ENCODE measurements around the gene BEND7.
"Not testable (repeated sequence)": the region's sequence is repeated elsewhere in the genome, so short reads cannot be mapped to it uniquely, and the experiment has no call there.

BEND7 gene

GRCh38 chr10:13404305-13404759 is 124.5 kb downstream of the BEND7 start:
- H3K4me2 ChIP-seq (ENCODE audit: low read length): no peak overlapping the region
- no peaks in the 10 kb centered on the region for H3K27me3 ChIP-seq (ENCODE audit: control insufficient read depth, low read length)
- H4K20me1 ChIP-seq (ENCODE audit: control insufficient read depth, insufficient read depth, low read depth, low read length): no peaks in the 10 kb centered on the region
- TF ChIP-seq CTCF (IDR thresholded peaks at IDR 0.05; ENCODE audit: low read depth, low read length, poor library complexity, severe bottlenecking): no peak
- no peak for TF ChIP-seq EZH2phosphoT487 (IDR thresholded peaks at IDR 0.05; ENCODE audit: borderline replicate concordance, low read length)
- H3K27ac ChIP-seq (ENCODE audit: low read depth, low read length): no peak overlapping the region
- no peak overlapping the region for H3K4me3 ChIP-seq (ENCODE audit: low read length)
- no peaks in the 10 kb centered on the region for H3K36me3 ChIP-seq (ENCODE audit: control insufficient read depth, low read length)
- H3F3A ChIP-seq (ENCODE audit: control insufficient read depth, insufficient read depth): no peaks in the 10 kb centered on the region
- no peaks in the 10 kb centered on the region for H3K9me3 ChIP-seq (ENCODE audit: control insufficient read depth, insufficient read depth, low read length)
- H3K79me2 ChIP-seq (ENCODE audit: control insufficient read depth, low read length): no peaks in the 10 kb centered on the region
- H3K9me2 ChIP-seq (replicated peaks; ENCODE audit: control insufficient read depth, low read length): no peaks in the 10 kb centered on the region
- H3K4me1 ChIP-seq (ENCODE audit: control insufficient read depth, low read length): no peaks in the 10 kb centered on the region

- H3K4me1 ChIP-seq (ENCODE audit: control insufficient read depth, low read length); H4K20me1 ChIP-seq (ENCODE audit: control insufficient read depth, insufficient read depth, low read depth, low read length); H3K27me3 ChIP-seq (ENCODE audit: control insufficient read depth, low read length); H3K36me3 ChIP-seq (ENCODE audit: control insufficient read depth, low read length); H3K4me2 ChIP-seq (ENCODE audit: low read length); H3F3A ChIP-seq (ENCODE audit: control insufficient read depth, insufficient read depth); H3K4me3 ChIP-seq (ENCODE audit: low read length); H3K9me3 ChIP-seq (ENCODE audit: control insufficient read depth, insufficient read depth, low read length); H3K9me2 ChIP-seq (replicated peaks; ENCODE audit: control insufficient read depth, low read length); H3K79me2 ChIP-seq (ENCODE audit: control insufficient read depth, low read length); H3K27ac ChIP-seq (ENCODE audit: low read depth, low read length): not testable (repeated sequence)
Measured at GRCh38 chr10:13403426-13403825, 125.4 kb downstream of the BEND7 start.

- H3K27ac ChIP-seq (ENCODE audit: low read depth, low read length): no peak overlapping the region
- no peaks in the 10 kb centered on the region for H3K9me2 ChIP-seq (replicated peaks; ENCODE audit: control insufficient read depth, low read length)
- no peak for TF ChIP-seq CTCF (IDR thresholded peaks at IDR 0.05; ENCODE audit: low read depth, low read length, poor library complexity, severe bottlenecking)
- no peak for TF ChIP-seq EZH2phosphoT487 (IDR thresholded peaks at IDR 0.05; ENCODE audit: borderline replicate concordance, low read length)
- no peaks in the 10 kb centered on the region for H3K9me3 ChIP-seq (ENCODE audit: control insufficient read depth, insufficient read depth, low read length)
- H3K4me3 ChIP-seq (ENCODE audit: low read length): no peak overlapping the region
- no peaks in the 10 kb centered on the region for H3K36me3 ChIP-seq (ENCODE audit: control insufficient read depth, low read length)
- H4K20me1 ChIP-seq (ENCODE audit: control insufficient read depth, insufficient read depth, low read depth, low read length): no peaks in the 10 kb centered on the region
- H3K79me2 ChIP-seq (ENCODE audit: control insufficient read depth, low read length): no peaks in the 10 kb centered on the region
- H3K27me3 ChIP-seq (ENCODE audit: control insufficient read depth, low read length): no peaks in the 10 kb centered on the region
- H3K4me1 ChIP-seq (ENCODE audit: control insufficient read depth, low read length): no peaks in the 10 kb centered on the region
- no peak overlapping the region for H3K4me2 ChIP-seq (ENCODE audit: low read length)
- H3F3A ChIP-seq (ENCODE audit: control insufficient read depth, insufficient read depth): no peaks in the 10 kb centered on the region
Measured at GRCh38 chr10:13402021-13402420, 126.8 kb downstream of the BEND7 start.

- Histone ChIP-seq H3K9me3 (ENCODE audit: control insufficient read depth, insufficient read depth, low read length) (no peaks in the 10 kb centered on the region), H4K20me1 (ENCODE audit: control insufficient read depth, insufficient read depth, low read depth, low read length) (no peaks in the 10 kb centered on the region), H3F3A (ENCODE audit: control insufficient read depth, insufficient read depth) (no peaks in the 10 kb centered on the region), H3K27me3 (ENCODE audit: control insufficient read depth, low read length) (no peaks in the 10 kb centered on the region), H3K4me2 (ENCODE audit: low read length) (no peak overlapping the region), H3K9me2 (replicated peaks; ENCODE audit: control insufficient read depth, low read length) (no peaks in the 10 kb centered on the region), H3K27ac (ENCODE audit: low read depth, low read length) (no peak overlapping the region), H3K79me2 (ENCODE audit: control insufficient read depth, low read length) (no peaks in the 10 kb centered on the region), H3K4me3 (ENCODE audit: low read length) (no peak overlapping the region), H3K4me1 (ENCODE audit: control insufficient read depth, low read length) (no peaks in the 10 kb centered on the region), H3K36me3 (ENCODE audit: control insufficient read depth, low read length) (no peaks in the 10 kb centered on the region)
- TF ChIP-seq CTCF (IDR thresholded peaks at IDR 0.05; ENCODE audit: low read depth, low read length, poor library complexity, severe bottlenecking) (no peak), EZH2phosphoT487 (IDR thresholded peaks at IDR 0.05; ENCODE audit: borderline replicate concordance, low read length) (no peak)
Measured at GRCh38 chr10:13401142-13401541, 127.7 kb downstream of the BEND7 start.
